ENCODE measurements around the gene MICAL3. TPM values are rescaled to one million over a fixed set of nuclear protein-coding genes. Genes with fewer than 3 reads are reported as not detected.

MICAL3 gene
- total and polyA plus RNA-seq, 2 experiments from 2014 or later, result 27.3 to 76.9 TPM

GRCh38 chr22:17823964-17824363 lies 200.4 kb downstream of the MICAL3 start:
- Histone ChIP-seq H3K4me1 (ENCODE audit: low read depth) (no peaks in the 10 kb centered on the region), H3K4me3 (no peak overlapping the region), H3K27me3 (no peaks in the 10 kb centered on the region), H3K36me3 (peaks cover 13% of the 10 kb centered on the region), H3K9me3 (ENCODE audit: low read depth) (no peaks in the 10 kb centered on the region), H3K27ac (no peak overlapping the region)
- no peak for DNase-seq (ENCODE audit: low read depth in 1 of 2, low spot score in 1 of 2)
- TF ChIP-seq CTCF (IDR thresholded peaks at IDR 0.05; ENCODE audit: low read depth, low read length), result no peak

- Histone ChIP-seq H3K9me3 (ENCODE audit: low read depth) (no peaks in the 10 kb centered on the region), H3K27ac (no peak overlapping the region), H3K4me1 (ENCODE audit: low read depth) (no peaks in the 10 kb centered on the region), H3K27me3 (no peaks in the 10 kb centered on the region), H3K36me3 (peaks cover 12% of the 10 kb centered on the region), H3K4me3 (no peak overlapping the region)
- no peak for DNase-seq (ENCODE audit: low read depth in 1 of 2, low spot score in 1 of 2)
- no peak for TF ChIP-seq CTCF (IDR thresholded peaks at IDR 0.05; ENCODE audit: low read depth, low read length)
Observed at GRCh38 chr22:17823226-17823625, 201.1 kb downstream of the MICAL3 start.

- peaks cover 6% of the 10 kb centered on the region for H3K36me3 ChIP-seq
- H3K4me1 ChIP-seq (ENCODE audit: low read depth), result no peaks in the 10 kb centered on the region
- no peaks in the 10 kb centered on the region for H3K27me3 ChIP-seq
- H3K27ac ChIP-seq, result no peak overlapping the region
- no peak for TF ChIP-seq CTCF (IDR thresholded peaks at IDR 0.05; ENCODE audit: low read depth, low read length)
- no peak overlapping the region for H3K4me3 ChIP-seq
- H3K9me3 ChIP-seq (ENCODE audit: low read depth), result no peaks in the 10 kb centered on the region
- no peak for DNase-seq (ENCODE audit: low read depth in 1 of 2, low spot score in 1 of 2)
Observed at GRCh38 chr22:17822087-17822486, 202.3 kb downstream of the MICAL3 start.

- H3K36me3 ChIP-seq, result peaks cover 5% of the 10 kb centered on the region
Observed at GRCh38 chr22:17820879-17821439, 203.4 kb downstream of the MICAL3 start.

GRCh38 chr22:17818649-17819048 lies 205.7 kb downstream of the MICAL3 start:
- H3K36me3 ChIP-seq, result peaks cover 10% of the 10 kb centered on the region

More at GRCh38 chr22:17820879-17821439, 203.4 kb downstream of the MICAL3 start:
- H3K4me3 ChIP-seq, result no peak overlapping the region
- H3K4me1 ChIP-seq (ENCODE audit: low read depth), result no peaks in the 10 kb centered on the region
- no peak for DNase-seq (ENCODE audit: low read depth in 1 of 2, low spot score in 1 of 2)
- no peaks in the 10 kb centered on the region for H3K27me3 ChIP-seq
- H3K9me3 ChIP-seq (ENCODE audit: low read depth), result no peaks in the 10 kb centered on the region
- no peak for TF ChIP-seq CTCF (IDR thresholded peaks at IDR 0.05; ENCODE audit: low read depth, low read length)
- no peak overlapping the region for H3K27ac ChIP-seq

More at GRCh38 chr22:17818649-17819048, 205.7 kb downstream of the MICAL3 start:
- Histone ChIP-seq H3K4me1 (ENCODE audit: low read depth) (no peaks in the 10 kb centered on the region), H3K4me3 (no peak overlapping the region), H3K9me3 (ENCODE audit: low read depth) (no peaks in the 10 kb centered on the region), H3K27me3 (no peaks in the 10 kb centered on the region), H3K27ac (no peak overlapping the region)
- no peak for TF ChIP-seq CTCF (IDR thresholded peaks at IDR 0.05; ENCODE audit: low read depth, low read length)
- no peak for DNase-seq (ENCODE audit: low read depth in 1 of 2, low spot score in 1 of 2)
